HepG2 (cell line): ENCODE data around the gene TEX14. TPM values are rescaled to one million over a fixed set of nuclear protein-coding genes. Genes with fewer than 3 reads are reported as not detected.

Experiments used
- ARHGAP35 ChIP-seq: sonication (generic); formaldehyde crosslinking; IDR thresholded peaks from 2 replicates; pipeline ENCODE4 v1.9.0; 2022; ENCODE audit warnings: mild to moderate bottlenecking, inconsistent platforms, moderate library complexity, missing genetic modification reagents, borderline replicate concordance
- DNMT3B ChIP-seq: conservative IDR thresholded peaks from 2 replicates; pipeline ENCODE4 v1.6.1; 2016; ENCODE audit warnings: missing biosample characterization, control low read depth
- FOXA3 ChIP-seq: IDR thresholded peaks from 2 replicates; pipeline ENCODE4 v1.6.1; 2016; ENCODE audit warnings: missing genetic modification reagents, missing compliant biosample characterization
- IRX3 ChIP-seq: sonication (generic); formaldehyde crosslinking; IDR thresholded peaks from 2 replicates; pipeline ENCODE4 v1.8.1; 2023; ENCODE audit warnings: mild to moderate bottlenecking, low read depth, missing genetic modification reagents, borderline replicate concordance
- LCORL ChIP-seq, 2 experiments: fragments of 450-650 bp in 1 of 2; sonication (generic) in 1 of 2; formaldehyde crosslinking in 1 of 2; IDR thresholded peaks; 2 replicates each; pipeline versions ENCODE4 v1.5.0 to v1.6.1; 2017 to 2020; ENCODE audit warnings: antibody characterized with exemption in 1 of 2, missing genetic modification reagents in 1 of 2
- MEF2D ChIP-seq: sonication (generic); formaldehyde crosslinking; IDR thresholded peaks from 2 replicates; pipeline ENCODE4 v1.5.1; 2020; ENCODE audit warnings: mild to moderate bottlenecking, missing genetic modification reagents
- MTA1 ChIP-seq: sonication (generic); formaldehyde crosslinking; IDR thresholded peaks from 2 replicates; pipeline ENCODE4 v1.4.0; 2020; ENCODE audit warnings: missing genetic modification reagents, mild to moderate bottlenecking, borderline replicate concordance
- NR2F1 ChIP-seq, 2 experiments: fragments of 450-650 bp in 1 of 2; formaldehyde crosslinking in 1 of 2; IDR thresholded peaks; 2 replicates each; pipeline versions ENCODE4 v1.5.0 to v1.6.1; 2016 to 2020; ENCODE audit warnings: mild to moderate bottlenecking in 1 of 2, missing compliant biosample characterization in 1 of 2, missing genetic modification reagents in 1 of 2, moderate library complexity in 1 of 2
- RELA ChIP-seq: sonication (generic); formaldehyde crosslinking; IDR thresholded peaks from 2 replicates; pipeline ENCODE4 v1.4.0; 2020; ENCODE audit warnings: missing genetic modification reagents
- RFX5 ChIP-seq: IDR thresholded peaks from 2 replicates; pipeline ENCODE4 v1.6.1; 2011; ENCODE audit warnings: low read depth, low read length, improper control_type of control experiment
- RFXAP ChIP-seq: sonication (generic); formaldehyde crosslinking; IDR thresholded peaks from 2 replicates; pipeline ENCODE4 v1.4.0; 2020; ENCODE audit warnings: missing genetic modification reagents, borderline replicate concordance
- SMC3 ChIP-seq: IDR thresholded peaks from 2 replicates; pipeline ENCODE4 v1.6.1; 2011; ENCODE audit warnings: low read length, improper control_type of control experiment
- TEAD3 ChIP-seq: optimal IDR thresholded peaks from 2 replicates; pipeline ENCODE3; 2016; ENCODE audit warnings: borderline replicate concordance
- ZIK1 ChIP-seq: sonication (generic); formaldehyde crosslinking; IDR thresholded peaks from 2 replicates; pipeline ENCODE4 v1.5.0; 2020; ENCODE audit warnings: mild to moderate bottlenecking, low read depth, missing genetic modification reagents, borderline replicate concordance
- ZMAT3 ChIP-seq: sonication (generic); formaldehyde crosslinking; conservative IDR thresholded peaks from 2 replicates; pipeline ENCODE4 v1.7.0; 2021; ENCODE audit warnings: missing genetic modification reagents
- ZMYM3 ChIP-seq: sonication (generic); formaldehyde crosslinking; IDR thresholded peaks from 2 replicates; pipeline ENCODE4 v1.5.1; 2020; ENCODE audit warnings: mild to moderate bottlenecking, missing genetic modification reagents
- ZNF33A ChIP-seq: sonication (generic); formaldehyde crosslinking; IDR thresholded peaks from 2 replicates; pipeline ENCODE4 v1.5.1; 2020; ENCODE audit warnings: missing genetic modification reagents, mild to moderate bottlenecking, moderate library complexity, borderline replicate concordance
- ZSCAN20 ChIP-seq: sonication (generic); formaldehyde crosslinking; IDR thresholded peaks from 2 replicates; pipeline ENCODE4 v1.4.0; 2020; ENCODE audit warnings: missing genetic modification reagents, mild to moderate bottlenecking, borderline replicate concordance
- polyA plus RNA-seq, 8 experiments: library from polyadenylated mRNA; depleted of rRNA in 3 of 8; stranded (reverse) in 7 of 8; unstranded in 1 of 8; fragments of >200 nt; fragmentation: Illumina TruSeq in 4 of 8; extraction: Trizol in 4 of 8; gene quantifications; 2 replicates each; pipeline versions ENCODE4 v1.2.1 to v1.2.3, GENCODE V29; 2011 to 2016; ENCODE audit warnings: low read depth in 4 of 8, missing spikeins in 1 of 8, mixed read lengths in 1 of 8; ENCODE audit not compliant: insufficient read depth in 1 of 8
- total RNA-seq, 5 experiments: library from RNA; depleted of rRNA; stranded (reverse); fragments of >200 nt; fragmentation: Illumina TruSeq; extraction: Trizol; gene quantifications; 2 replicates each; pipeline ENCODE4 v1.2.3, GENCODE V29; 2016; ENCODE audit warnings: low read depth in 1 of 5
- TF ChIP-seq, protein P1 (sequence below): sonication (generic); formaldehyde crosslinking; conservative IDR thresholded peaks from 2 replicates; pipeline ENCODE4 v1.8.0; 2022; ENCODE audit warnings: low read depth, missing genetic modification reagents
- TF ChIP-seq, protein P2 (sequence below): sonication (generic); formaldehyde crosslinking; IDR thresholded peaks from 2 replicates; pipeline ENCODE4 v1.4.0; 2020; ENCODE audit warnings: mild to moderate bottlenecking, missing genetic modification reagents
- TF ChIP-seq, protein P3 (sequence below): sonication (generic); formaldehyde crosslinking; IDR thresholded peaks from 2 replicates; pipeline ENCODE4 v1.8.0; 2022; ENCODE audit warnings: mild to moderate bottlenecking, missing genetic modification reagents, moderate library complexity
- TF ChIP-seq, protein P4 (sequence below): sonication (generic); formaldehyde crosslinking; conservative IDR thresholded peaks from 2 replicates; pipeline ENCODE4 v1.5.0; 2020; ENCODE audit warnings: missing genetic modification reagents
- TF ChIP-seq, protein P5 (sequence below): sonication (generic); formaldehyde crosslinking; IDR thresholded peaks from 2 replicates; pipeline ENCODE4 v1.8.0; 2022; ENCODE audit warnings: low read depth, missing genetic modification reagents

TEX14 gene
- total and polyA plus RNA-seq, 2 of the 13 experiments (the other 11 are each of a cell fraction or from before 2014, with no cell fraction given), result 0.04 to 0.07 TPM

DNA sequence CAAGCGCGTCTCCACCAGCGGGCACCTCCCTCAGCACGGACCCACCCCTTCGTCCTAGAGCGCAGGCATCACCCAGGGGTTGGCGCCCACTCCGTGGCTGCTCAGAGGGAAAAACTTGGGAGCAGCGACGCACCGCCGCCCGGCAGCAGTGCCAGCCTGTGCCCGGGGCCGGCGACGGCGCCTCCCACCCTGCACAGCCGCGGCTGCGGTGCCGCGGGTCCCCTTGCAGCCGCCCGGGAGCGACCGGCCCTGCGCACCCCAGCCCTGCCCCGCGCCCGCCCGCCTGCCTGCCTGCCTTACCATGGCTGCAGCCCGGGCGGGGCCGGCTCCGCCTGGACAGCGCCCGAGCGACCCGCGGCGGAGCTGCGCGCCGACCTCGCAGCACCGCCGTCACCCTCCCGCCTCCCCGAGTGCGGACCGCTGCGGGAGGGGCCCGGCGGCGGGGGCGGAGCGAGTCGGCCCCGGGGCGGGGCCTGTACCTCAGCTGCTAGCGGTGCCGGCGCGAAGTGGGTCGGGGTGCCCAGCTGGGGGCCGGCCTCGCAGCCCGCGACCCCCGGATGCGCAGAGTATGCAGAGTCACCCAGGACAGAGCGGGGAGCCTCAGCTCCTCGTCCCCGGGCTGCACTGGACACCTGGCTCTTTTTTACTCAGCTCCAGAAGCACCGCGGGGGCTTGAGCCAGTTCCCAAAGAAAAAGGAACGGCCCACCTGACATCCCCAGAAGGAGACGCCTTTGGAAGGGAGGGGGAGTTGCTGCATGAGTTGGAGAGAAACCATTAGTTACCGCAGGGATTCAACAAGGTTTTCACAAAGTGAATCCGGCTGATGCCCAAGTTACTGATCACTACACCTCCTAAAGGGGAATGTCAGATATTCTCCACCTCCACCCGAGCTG, 159.9 kb downstream of the TEX14 start (continued):
- TF ChIP-seq, protein P1, sequence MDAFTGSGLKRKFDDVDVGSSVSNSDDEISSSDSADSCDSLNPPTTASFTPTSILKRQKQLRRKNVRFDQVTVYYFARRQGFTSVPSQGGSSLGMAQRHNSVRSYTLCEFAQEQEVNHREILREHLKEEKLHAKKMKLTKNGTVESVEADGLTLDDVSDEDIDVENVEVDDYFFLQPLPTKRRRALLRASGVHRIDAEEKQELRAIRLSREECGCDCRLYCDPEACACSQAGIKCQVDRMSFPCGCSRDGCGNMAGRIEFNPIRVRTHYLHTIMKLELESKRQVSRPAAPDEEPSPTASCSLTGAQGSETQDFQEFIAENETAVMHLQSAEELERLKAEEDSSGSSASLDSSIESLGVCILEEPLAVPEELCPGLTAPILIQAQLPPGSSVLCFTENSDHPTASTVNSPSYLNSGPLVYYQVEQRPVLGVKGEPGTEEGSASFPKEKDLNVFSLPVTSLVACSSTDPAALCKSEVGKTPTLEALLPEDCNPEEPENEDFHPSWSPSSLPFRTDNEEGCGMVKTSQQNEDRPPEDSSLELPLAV (CRISPR knock-in tag), result no peak
- no peak for TF ChIP-seq ZNF33A (CRISPR knock-in tag)
- TF ChIP-seq, protein P2, sequence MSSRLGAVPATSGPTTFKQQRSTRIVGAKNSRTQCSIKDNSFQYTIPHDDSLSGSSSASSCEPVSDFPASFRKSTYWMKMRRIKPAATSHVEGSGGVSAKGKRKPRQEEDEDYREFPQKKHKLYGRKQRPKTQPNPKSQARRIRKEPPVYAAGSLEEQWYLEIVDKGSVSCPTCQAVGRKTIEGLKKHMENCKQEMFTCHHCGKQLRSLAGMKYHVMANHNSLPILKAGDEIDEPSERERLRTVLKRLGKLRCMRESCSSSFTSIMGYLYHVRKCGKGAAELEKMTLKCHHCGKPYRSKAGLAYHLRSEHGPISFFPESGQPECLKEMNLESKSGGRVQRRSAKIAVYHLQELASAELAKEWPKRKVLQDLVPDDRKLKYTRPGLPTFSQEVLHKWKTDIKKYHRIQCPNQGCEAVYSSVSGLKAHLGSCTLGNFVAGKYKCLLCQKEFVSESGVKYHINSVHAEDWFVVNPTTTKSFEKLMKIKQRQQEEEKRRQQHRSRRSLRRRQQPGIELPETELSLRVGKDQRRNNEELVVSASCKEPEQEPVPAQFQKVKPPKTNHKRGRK (CRISPR knock-in tag), result no peak
- TF ChIP-seq ZIK1, result no peak
- TF ChIP-seq, protein P3, sequence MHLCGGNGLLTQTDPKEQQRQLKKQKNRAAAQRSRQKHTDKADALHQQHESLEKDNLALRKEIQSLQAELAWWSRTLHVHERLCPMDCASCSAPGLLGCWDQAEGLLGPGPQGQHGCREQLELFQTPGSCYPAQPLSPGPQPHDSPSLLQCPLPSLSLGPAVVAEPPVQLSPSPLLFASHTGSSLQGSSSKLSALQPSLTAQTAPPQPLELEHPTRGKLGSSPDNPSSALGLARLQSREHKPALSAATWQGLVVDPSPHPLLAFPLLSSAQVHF (CRISPR knock-in tag), result no peak
- no peak for TF ChIP-seq SMC3
- no peak for TF ChIP-seq MEF2D (CRISPR knock-in tag)
- TF ChIP-seq RFXAP (CRISPR knock-in tag), result no peak
- TF ChIP-seq DNMT3B (CRISPR knock-in tag), result no peak
- no peak for TF ChIP-seq RELA (CRISPR knock-in tag)
- no peak for TF ChIP-seq RFX5
- no peak for TF ChIP-seq ZMAT3 (CRISPR knock-in tag)
- TF ChIP-seq LCORL (IDR thresholded peaks at IDR 0.05), result no peak
- no peak for TF ChIP-seq LCORL (CRISPR knock-in tag; IDR thresholded peaks at IDR 0.05)
- no peak for TF ChIP-seq ARHGAP35
- TF ChIP-seq NR2F1 (CRISPR knock-in tag; IDR thresholded peaks at IDR 0.05), result no peak
- TF ChIP-seq ZSCAN20 (CRISPR knock-in tag), result no peak
- no peak for TF ChIP-seq TEAD3
- no peak for TF ChIP-seq IRX3 (CRISPR knock-in tag)
- no peak for TF ChIP-seq FOXA3
- no peak for TF ChIP-seq ZMYM3 (CRISPR knock-in tag)
- TF ChIP-seq, protein P4, sequence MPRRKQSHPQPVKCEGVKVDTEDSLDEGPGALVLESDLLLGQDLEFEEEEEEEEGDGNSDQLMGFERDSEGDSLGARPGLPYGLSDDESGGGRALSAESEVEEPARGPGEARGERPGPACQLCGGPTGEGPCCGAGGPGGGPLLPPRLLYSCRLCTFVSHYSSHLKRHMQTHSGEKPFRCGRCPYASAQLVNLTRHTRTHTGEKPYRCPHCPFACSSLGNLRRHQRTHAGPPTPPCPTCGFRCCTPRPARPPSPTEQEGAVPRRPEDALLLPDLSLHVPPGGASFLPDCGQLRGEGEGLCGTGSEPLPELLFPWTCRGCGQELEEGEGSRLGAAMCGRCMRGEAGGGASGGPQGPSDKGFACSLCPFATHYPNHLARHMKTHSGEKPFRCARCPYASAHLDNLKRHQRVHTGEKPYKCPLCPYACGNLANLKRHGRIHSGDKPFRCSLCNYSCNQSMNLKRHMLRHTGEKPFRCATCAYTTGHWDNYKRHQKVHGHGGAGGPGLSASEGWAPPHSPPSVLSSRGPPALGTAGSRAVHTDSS (CRISPR knock-in tag), result no peak
- no peak for TF ChIP-seq MTA1 (CRISPR knock-in tag)
- TF ChIP-seq, protein P5, sequence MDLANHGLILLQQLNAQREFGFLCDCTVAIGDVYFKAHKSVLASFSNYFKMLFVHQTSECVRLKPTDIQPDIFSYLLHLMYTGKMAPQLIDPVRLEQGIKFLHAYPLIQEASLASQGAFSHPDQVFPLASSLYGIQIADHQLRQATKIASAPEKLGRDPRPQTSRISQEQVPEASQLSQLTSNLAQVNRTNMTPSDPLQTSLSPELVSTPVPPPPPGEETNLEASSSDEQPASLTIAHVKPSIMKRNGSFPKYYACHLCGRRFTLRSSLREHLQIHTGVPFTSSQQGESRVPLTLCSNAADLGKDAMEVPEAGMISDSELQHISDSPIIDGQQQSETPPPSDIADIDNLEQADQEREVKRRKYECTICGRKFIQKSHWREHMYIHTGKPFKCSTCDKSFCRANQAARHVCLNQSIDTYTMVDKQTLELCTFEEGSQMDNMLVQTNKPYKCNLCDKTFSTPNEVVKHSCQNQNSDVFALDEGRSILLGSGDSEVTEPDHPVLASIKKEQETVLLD, result no peak
